GM21381 (cell line): Measurements from ENCODE around the gene ASCL5.

ENCODE experiments used
- ATAC-seq: cut with Tn5 transposase; IDR thresholded peaks from one replicate; pipeline ENCODE4 v1.9.1; 2021; ENCODE audit warnings: mild to moderate bottlenecking, moderate library complexity; ENCODE audit not compliant: unreplicated experiment

The ASCL5 gene

GRCh38 chr1:201153474-201154388 lies 26.7 kb upstream of the ASCL5 start:
- ATAC-seq, result peak; percentile 64

DNA sequence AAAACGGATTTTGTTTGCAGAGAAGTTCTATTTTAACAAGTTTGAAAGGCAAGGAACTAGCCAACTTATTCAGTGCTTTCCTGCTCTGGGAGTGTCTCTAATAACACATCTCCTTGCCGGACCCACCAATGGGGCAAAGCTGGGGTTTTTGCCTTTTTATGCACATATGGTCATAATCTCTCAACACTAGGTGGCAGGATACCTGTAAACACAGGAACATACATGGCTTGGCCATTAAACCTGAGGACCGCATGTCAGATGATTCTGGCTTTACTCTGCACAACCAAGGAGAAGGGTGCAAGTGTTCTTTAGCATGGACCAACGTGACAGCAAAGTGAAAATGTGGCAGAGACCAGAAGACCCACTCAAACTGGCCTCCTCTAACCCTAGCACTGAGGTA lies 22.4 kb upstream of the ASCL5 start:
- ATAC-seq, result no peak

- no peak for ATAC-seq
Observed at GRCh38 chr1:201147396-201148015, 20.5 kb upstream of the ASCL5 start.

DNA sequence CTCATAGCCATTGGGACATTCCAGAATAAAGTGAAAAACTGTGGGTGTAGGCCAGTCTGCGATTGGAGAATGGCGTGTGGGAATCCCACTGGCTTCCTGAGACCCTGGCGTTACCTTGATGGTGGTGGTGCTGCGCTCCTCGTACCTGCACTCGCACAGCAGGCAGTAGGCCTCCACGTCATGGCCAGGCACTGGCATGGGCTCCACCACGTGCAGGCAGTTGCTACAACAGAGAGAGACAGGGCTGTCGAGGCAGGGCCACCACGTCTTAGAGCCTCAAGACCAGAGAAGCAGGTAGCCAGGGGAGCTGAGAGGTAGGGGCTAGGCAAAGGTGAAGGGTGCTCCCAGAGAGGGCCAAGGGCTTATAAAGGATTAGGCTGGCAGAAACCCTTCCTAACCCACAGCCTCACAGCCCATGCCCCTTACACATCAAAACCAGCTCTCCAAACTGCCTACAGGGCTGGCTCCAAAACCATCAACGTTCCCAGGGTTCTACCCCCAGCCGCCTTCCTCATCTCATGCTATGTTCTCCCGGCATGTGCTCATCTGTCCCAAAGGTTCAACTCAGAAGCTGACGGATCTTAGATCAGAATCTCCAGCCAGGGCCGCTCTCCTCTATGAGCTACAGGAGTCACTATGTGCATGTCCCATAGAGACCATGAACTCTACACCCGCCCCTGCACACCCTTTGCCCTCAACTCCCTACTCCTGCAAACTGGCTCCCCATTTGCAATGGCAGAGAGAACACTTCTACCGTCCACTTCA lies 19.8 kb upstream of the ASCL5 start:
- no peak for ATAC-seq

GRCh38 chr1:201145816-201146215 lies 18.8 kb upstream of the ASCL5 start:
- no peak for ATAC-seq

DNA sequence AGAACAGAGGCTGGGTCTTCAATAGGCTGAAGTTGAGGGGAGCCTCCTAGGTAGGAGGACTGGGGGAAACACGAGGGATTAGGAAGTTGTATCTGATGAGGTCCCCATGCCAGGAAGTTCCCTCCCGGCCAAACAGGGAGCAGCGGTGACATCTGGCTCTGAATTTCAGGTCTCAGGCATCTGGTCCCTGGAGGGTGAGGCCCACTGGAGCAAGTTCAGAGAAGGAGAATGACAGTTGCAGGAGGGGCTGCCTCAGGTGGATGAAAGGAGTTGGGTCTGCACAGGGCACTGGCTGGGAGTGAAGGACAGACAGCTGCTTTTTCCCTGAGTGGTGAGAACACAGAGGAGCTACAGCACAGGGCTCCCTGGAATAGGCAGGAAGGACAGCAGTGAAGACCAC lies 18.1 kb upstream of the ASCL5 start:
- ATAC-seq, result no peak

- no peak for ATAC-seq
Observed at GRCh38 chr1:201144701-201145100, 17.7 kb upstream of the ASCL5 start.

DNA sequence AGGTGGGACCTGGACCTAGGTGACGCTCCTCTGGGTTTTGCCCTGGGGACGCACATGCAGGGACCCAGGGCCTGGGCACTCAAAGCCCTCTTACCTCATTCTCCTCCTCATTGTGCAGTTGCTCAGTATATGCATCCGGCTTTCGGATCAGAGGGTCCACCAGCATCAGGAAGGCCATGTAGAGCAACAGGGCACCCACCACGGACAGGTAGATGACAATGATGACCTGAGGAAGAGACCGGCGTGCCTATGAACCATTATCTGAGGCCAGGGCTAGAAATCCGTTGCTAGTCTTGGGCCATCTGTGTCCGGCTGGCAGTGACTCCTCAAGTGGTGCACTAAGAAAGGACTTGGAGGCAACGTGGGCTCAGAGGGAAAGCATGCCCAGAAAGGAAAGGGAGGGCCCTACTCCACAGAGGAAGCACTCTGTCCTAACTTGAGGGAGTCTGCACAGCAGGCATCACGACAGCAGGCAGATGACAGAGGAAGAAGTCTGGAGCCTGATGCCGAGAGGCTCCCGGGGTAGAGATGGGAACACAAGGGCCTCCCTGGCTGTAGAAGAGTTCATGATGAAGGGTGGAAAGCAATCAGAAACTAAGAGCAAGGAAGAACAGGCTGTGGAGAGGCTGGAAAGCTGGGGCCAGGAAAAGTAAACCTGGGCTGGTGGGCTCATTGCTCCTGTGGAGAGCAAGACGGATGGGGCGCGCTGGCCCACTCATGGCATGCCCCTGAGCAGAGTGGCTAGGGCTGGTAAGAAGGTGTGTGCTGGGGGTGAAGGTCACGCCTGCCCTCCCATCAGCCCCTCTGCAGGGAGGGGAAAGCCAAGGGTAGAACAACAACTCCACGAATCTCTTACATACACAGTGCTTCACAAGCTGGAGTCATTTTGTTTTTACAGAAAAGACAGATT lies 17.0 kb upstream of the ASCL5 start:
- ATAC-seq, result no peak

DNA sequence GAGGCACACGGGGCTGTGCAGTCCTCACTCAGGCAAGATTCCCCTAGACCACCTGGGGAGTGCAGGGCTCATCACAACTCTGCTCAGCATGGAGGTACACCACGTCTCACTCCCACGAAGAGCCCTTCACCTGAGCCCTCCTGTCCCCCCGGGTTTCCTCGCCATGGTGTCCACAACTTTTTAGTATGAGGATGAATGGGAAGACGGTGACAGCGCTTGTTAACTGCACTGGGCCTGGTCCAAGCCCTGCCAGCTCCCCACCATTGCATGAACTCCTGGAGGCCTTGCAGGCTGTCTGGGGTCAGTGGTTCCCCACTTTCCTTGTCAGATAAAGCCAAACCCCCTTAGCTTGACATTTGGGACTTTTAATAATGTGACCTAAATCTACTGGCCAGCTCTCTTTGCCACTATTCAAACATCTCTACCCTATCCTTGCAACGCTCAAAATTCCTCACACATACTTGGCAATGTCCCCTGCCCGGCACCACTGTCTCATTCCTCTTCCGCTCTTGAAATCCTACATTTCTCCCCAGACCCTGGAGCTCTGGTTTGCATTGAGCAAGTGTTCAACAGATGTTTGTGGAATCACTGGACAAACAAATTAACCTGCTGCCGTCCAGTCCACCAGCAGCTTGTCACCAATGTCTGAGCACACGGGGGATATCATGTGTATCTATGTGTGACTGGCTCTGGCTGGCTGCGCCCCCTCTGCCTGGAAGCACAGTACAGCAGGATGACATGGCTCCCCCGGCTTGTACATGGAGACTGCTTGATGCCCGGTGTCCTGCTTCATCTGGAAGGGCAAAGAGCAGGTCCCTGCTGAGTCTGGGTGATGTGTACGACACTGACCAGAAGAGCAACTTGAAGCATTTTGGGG lies 16.1 kb upstream of the ASCL5 start:
- ATAC-seq, result no peak

DNA sequence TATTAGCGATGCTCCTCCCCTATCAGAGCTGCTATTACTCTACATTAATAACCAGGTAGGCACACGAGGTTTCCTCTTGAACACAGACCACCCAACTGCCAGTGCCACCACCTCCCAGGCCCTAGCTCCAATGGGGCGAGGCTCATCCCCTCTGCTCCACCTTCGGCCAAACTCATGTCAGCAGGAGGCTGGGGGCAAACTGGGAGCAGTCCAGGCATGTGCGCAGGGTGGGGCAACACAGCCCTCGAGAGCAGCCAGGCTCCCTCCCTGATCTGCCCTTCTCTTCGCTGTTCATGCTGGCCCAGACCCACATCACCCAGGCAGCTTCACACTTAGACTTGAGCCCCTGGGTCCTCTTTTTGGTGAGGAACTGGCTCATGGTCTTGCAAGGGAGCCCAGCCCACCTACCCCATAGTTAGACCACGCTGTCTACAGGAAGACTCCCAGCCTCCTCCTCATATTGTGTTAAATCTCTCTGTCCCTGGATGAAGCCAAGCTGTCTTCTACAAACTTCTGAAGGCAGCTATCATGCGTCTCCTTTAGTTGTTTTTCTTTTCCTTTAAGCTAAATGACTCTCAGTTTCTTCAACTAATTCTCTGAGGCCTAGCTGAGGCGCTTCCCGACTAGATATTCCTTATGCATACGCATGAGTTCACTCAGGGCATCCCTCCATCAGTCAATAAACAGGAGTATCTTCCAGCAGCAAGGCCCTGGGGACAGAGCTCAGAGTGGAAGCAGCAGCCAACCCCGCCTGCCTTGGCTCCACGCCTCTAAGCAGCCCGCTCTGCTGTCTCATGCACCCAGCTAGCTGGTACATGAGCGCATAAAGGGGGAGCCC lies 15.2 kb upstream of the ASCL5 start:
- ATAC-seq, result no peak

- no peak for ATAC-seq
Observed at GRCh38 chr1:201141418-201141817, 14.4 kb upstream of the ASCL5 start.

DNA sequence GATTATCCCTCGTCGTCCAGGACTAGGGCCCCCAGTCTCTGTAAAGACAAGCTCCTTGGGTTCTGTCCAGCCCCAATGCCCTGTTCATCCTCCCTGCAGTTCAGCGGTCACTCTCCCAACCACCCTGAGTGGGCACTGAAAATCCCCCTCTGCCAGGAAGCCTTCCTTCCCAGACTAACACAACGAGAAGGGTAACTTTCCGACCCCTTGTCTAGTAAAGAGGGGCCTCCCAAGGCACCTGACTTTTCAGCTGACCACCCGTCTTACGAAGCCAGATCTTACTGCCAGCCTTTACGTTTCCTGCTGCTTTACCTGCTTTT lies 13.9 kb upstream of the ASCL5 start:
- no peak for ATAC-seq

DNA sequence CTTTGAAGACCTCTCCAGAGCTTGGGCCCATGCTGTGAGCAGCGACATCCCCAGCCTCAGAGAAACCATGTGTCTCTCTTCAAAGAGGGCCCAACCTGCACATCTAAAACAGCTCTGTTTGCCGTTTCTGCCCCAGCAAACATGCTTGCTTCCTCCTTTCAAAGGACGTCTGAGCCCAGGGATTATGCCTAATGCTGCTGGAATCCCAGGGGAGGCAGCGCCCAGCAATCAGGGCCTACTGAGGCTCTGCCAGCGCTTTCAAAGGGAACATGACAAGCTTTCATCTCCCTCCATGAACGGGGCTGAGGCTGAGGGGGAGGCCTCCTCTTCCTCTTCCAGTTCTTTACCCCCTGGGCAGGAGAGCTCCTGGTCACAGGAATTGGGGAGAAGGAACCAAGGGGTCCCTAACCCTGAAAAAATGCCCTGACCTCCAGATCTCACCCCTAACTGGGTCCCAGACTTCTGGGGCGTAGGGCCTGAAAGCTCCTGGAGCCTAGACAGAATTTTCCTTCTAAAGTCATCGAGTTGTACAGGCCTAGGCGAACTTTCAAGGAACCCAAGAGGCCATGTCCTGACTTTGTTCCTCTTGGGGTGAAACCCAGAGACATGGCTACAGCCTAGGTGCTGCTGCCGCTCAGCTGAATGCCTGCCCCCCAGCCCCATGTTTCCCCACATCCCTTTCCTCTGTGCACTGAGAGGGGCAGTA lies 13.4 kb upstream of the ASCL5 start:
- no peak for ATAC-seq

DNA sequence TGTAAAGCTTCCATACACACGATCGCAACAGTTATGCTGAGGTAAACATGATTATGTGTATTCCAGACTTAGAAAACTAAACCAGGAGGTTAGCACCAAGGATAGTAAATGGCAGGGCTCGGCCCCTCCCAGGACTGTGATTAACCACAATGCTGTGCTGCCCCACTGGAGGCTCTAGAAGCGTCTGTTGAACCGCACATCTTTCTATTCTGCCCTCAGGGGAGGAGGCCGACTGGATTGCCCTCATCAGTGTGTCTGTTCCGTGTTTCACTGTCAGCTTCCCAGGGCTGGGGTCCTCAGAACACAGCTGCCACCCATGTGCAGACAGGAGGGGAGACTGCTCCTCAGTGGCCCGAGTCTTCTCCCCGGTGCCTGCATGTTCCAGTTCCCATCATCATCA lies 12.8 kb upstream of the ASCL5 start:
- no peak for ATAC-seq

- no peak for ATAC-seq
Observed at GRCh38 chr1:201139306-201139705, 12.3 kb upstream of the ASCL5 start.

GRCh38 chr1:201138311-201138840 lies 11.4 kb upstream of the ASCL5 start:
- no peak for ATAC-seq

DNA sequence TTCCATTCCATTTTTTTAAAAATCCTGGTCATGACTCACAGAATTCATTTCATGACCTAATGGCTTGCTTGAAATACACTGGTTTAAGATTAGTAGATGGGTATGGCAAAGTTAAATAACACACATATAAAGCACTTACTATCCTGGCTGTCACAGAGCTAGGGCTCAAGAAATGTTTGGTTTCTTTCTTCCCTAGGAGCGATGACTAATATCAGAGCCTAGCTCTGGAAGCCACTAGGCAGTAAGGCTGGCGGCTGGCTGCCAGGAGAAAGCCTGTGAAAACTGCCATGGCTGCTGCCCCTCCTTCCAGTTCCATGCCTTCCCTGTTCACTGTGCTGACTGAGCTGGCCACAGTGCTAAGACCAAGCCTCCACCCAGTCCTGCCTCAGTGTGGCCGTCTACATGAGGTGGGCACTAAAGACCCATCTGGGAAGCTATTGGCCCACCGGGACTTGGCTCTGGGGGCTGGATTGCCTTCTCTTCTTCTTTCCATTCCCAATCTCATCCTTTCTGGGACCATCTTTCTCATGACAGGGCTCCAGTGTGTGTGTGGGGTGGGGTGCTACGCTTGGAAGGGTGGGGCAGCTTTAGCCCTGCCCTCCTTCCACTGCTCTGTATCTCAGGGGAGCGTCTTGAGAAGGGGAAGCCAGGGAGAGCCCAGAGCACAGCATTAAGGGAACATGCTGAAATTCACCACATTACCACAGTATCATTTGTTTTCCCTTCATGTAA lies 10.8 kb upstream of the ASCL5 start:
- ATAC-seq, result no peak
